ENCODE data around the gene PMM1. TPM values are rescaled to one million over a fixed set of nuclear protein-coding genes. Genes with fewer than 3 reads are reported as not detected.

The PMM1 gene
- polyA plus RNA-seq, 6 donors from 2014 or later: 15.5 to 22.2 (median 17.4) TPM

GRCh38 chr22:41534219-41534618 lies 55.4 kb downstream of the PMM1 start:
- Mint-ChIP-seq H3K4me3 (no peak overlapping the region), H3K27me3 (no peaks in the 10 kb centered on the region), H3K27ac (peak overlapping the region in 1 of 6 donors; percentile 24), H3K4me1 (peaks cover 0 to 7% (median 4%) of the 10 kb centered on the region in 3 donors), H3K9me3 (no peaks in the 10 kb centered on the region), H3K36me3 (peaks cover 0 to 4% of the 10 kb centered on the region in 2 donors)
- DNase-seq: no peak
- no peak for ATAC-seq (ENCODE audit: low read depth in 2 of 2)

- Mint-ChIP-seq H3K36me3 (peaks cover 4 to 8% of the 10 kb centered on the region in 2 donors), H3K9me3 (no peaks in the 10 kb centered on the region), H3K4me1 (peaks cover 0 to 5% (median 4%) of the 10 kb centered on the region in 3 donors), H3K4me3 (peak overlapping the region in 1 of 8 donors; percentile 15), H3K27me3 (no peaks in the 10 kb centered on the region), H3K27ac (peak overlapping the region in 4 of 6 donors; percentile 4 to 90 (median 39))
- DNase-seq (peak; percentile 40), ATAC-seq (ENCODE audit: low read depth in 2 of 2) (peak; percentile 82 to 84)
These were observed 56.5 kb downstream of the PMM1 start for GRCh38 chr22:41532908-41533825.

GRCh38 chr22:41531715-41532477 lies 57.7 kb downstream of the PMM1 start:
- no peak for DNase-seq
- Mint-ChIP-seq H3K9me3 (no peaks in the 10 kb centered on the region), H3K4me1 (peaks cover under 1 to 4% (median 3%) of the 10 kb centered on the region in 3 donors), H3K27me3 (no peaks in the 10 kb centered on the region), H3K36me3 (peaks cover 4 to 8% of the 10 kb centered on the region in 2 donors), H3K27ac (peak overlapping the region in 2 of 6 donors; percentile 11 to 74), H3K4me3 (peak overlapping the region in 1 of 8 donors; percentile 9)
- no peak for ATAC-seq (ENCODE audit: low read depth in 2 of 2)

- no peaks in the 10 kb centered on the region for H3K27me3 Mint-ChIP-seq
- no peak overlapping the region for H3K4me3 Mint-ChIP-seq
- DNase-seq: no peak
- peaks cover 4 to 10% (median 8%) of the 10 kb centered on the region in 3 donors for H3K4me1 Mint-ChIP-seq
- peaks cover 4 to 8% of the 10 kb centered on the region in 2 donors for H3K36me3 Mint-ChIP-seq
- no peak for ATAC-seq (ENCODE audit: low read depth in 2 of 2)
- no peaks in the 10 kb centered on the region for H3K9me3 Mint-ChIP-seq
- H3K27ac Mint-ChIP-seq: peak overlapping the region in 2 of 6 donors; percentile 32 to 79
These were observed 58.5 kb downstream of the PMM1 start for GRCh38 chr22:41530890-41531714.

DNA sequence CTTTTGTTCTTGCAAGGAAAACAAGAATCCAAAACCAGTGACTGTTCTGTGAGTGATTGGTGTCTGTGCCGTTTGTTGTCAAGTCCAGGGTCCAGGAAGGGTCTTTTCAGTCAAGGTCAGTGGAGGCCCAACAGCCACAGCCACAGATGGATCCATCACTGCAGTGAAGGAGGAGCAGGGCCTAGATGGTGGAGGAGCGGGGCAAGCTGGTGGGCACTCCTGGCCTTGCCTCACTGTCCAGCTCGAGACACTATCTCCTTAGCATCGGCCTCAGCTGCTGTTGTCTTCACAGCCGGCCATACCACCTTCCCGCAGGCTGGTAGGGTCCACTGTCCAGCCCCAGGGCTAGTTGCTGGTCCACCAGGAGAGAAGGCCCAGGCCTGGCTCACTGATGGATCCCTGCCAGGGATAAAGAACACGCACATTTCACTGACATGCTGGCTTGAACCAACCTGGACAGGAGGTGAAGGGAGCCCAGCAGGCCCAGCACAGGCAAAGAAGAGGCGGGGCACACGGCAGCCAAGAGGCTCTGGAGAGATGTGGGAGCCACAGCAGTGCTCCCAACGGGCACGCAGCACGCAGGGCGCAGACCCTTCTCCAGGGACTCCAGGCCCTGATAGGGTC lies 60.6 kb downstream of the PMM1 start:
- no peak for ATAC-seq (ENCODE audit: low read depth in 2 of 2)
- DNase-seq: no peak
- no peaks in the 10 kb centered on the region for H3K9me3 Mint-ChIP-seq
- H3K4me3 Mint-ChIP-seq: no peak overlapping the region
- peak overlapping the region in 1 of 6 donors; percentile 34 for H3K27ac Mint-ChIP-seq
- H3K4me1 Mint-ChIP-seq: peaks cover 0 to 20% (median 18%) of the 10 kb centered on the region in 3 donors
- no peaks in the 10 kb centered on the region for H3K27me3 Mint-ChIP-seq
- H3K36me3 Mint-ChIP-seq: peaks cover 0 to 8% of the 10 kb centered on the region in 2 donors

GRCh38 chr22:41528132-41528766 lies 61.4 kb downstream of the PMM1 start:
- H3K27me3 Mint-ChIP-seq: no peaks in the 10 kb centered on the region
- no peak overlapping the region for H3K4me3 Mint-ChIP-seq
- H3K9me3 Mint-ChIP-seq: no peaks in the 10 kb centered on the region
- no peak for ATAC-seq (ENCODE audit: low read depth in 2 of 2)
- H3K4me1 Mint-ChIP-seq: peaks cover 0 to 20% (median 15%) of the 10 kb centered on the region in 3 donors
- peaks cover 0 to 8% of the 10 kb centered on the region in 2 donors for H3K36me3 Mint-ChIP-seq
- peak overlapping the region in 1 of 6 donors; percentile 57 for H3K27ac Mint-ChIP-seq
- DNase-seq: no peak

Other genes starting within 250 kb of the PMM1 start
- 1 to 10 TPM in 5 of 6 donors, under 1 TPM in 1; 0.97 to 2.9 (median 2.6) TPM for gene TEF, start 207.9 kb downstream of the PMM1 start, polyA plus RNA-seq (ENCODE audit: low read depth in 6 of 6)
- 10 to 100 TPM; 14.0 to 24.0 (median 22.2) TPM for gene TOB2, start 143.0 kb downstream of the PMM1 start, polyA plus RNA-seq (ENCODE audit: low read depth in 6 of 6)
- 10 to 100 TPM; 20.5 to 34.2 (median 26.7) TPM for gene PHF5A, start 121.1 kb downstream of the PMM1 start, polyA plus RNA-seq (ENCODE audit: low read depth in 6 of 6)
- 100 to 1,000 TPM in 3 of 6 donors, 10 to 100 TPM in 3; 88.9 to 124 (median 106) TPM for gene ACO2, start 120.7 kb downstream of the PMM1 start, polyA plus RNA-seq (ENCODE audit: low read depth in 6 of 6)
- gene POLR3H, start 45.4 kb downstream of the PMM1 start, polyA plus RNA-seq (ENCODE audit: low read depth in 6 of 6): 10 to 100 TPM; 17.9 to 27.2 (median 22.6) TPM
- not detected for gene CSDC2, start 28.8 kb downstream of the PMM1 start, polyA plus RNA-seq (ENCODE audit: low read depth in 6 of 6)
- 10 to 100 TPM in 2 of 6 donors, 1 to 10 TPM in 4; 5.1 to 11.1 (median 9.1) TPM for gene DESI1, start 31.2 kb upstream of the PMM1 start, polyA plus RNA-seq (ENCODE audit: low read depth in 6 of 6)
- 100 to 1,000 TPM; 407 to 580 (median 420) TPM for gene XRCC6, start 31.5 kb upstream of the PMM1 start, polyA plus RNA-seq (ENCODE audit: low read depth in 6 of 6)
- gene SNU13, start 99.0 kb upstream of the PMM1 start, polyA plus RNA-seq (ENCODE audit: low read depth in 6 of 6): 100 to 1,000 TPM; 264 to 311 (median 271) TPM
- gene MEI1, start 109.7 kb upstream of the PMM1 start, polyA plus RNA-seq (ENCODE audit: low read depth in 6 of 6): 100 to 1,000 TPM in 1 of 6 donors, 10 to 100 TPM in 5; 75.0 to 160 (median 83.4) TPM
- 1 to 10 TPM; 2.1 to 7.6 (median 3.6) TPM for gene CCDC134, start 210.8 kb upstream of the PMM1 start, polyA plus RNA-seq (ENCODE audit: low read depth in 6 of 6)
- gene SREBF2, start 243.3 kb upstream of the PMM1 start, polyA plus RNA-seq (ENCODE audit: low read depth in 6 of 6): 10 to 100 TPM; 30.1 to 52.8 (median 40.7) TPM